HepG2 (cell line): ENCODE measurements around the gene ACP2. TPM values are rescaled to one million over a fixed set of nuclear protein-coding genes. Genes with fewer than 3 reads are reported as not detected.

Source experiments
- CBFB ChIP-seq: sonication (generic); formaldehyde crosslinking; IDR thresholded peaks from 2 replicates; pipeline ENCODE4 v1.4.0; 2020; ENCODE audit warnings: missing genetic modification reagents
- CCAR2 ChIP-seq: fragments of 200-400 bp; formaldehyde crosslinking; optimal IDR thresholded peaks from 2 replicates; pipeline ENCODE3; 2018; ENCODE audit warnings: low read depth, mild to moderate bottlenecking, low read length, moderate library complexity
- DRAP1 ChIP-seq: IDR thresholded peaks from 2 replicates; pipeline ENCODE4 v1.6.1; 2016; ENCODE audit warnings: missing genetic modification reagents, missing compliant biosample characterization
- HNRNPK ChIP-seq: fragments of 200-400 bp; formaldehyde crosslinking; IDR thresholded peaks from 2 replicates; pipeline ENCODE4 v1.6.1; 2018; ENCODE audit warnings: low read length, low read depth, moderate library complexity, mild to moderate bottlenecking; ENCODE audit not compliant: poor library complexity, severe bottlenecking
- KDM2A ChIP-seq: sonication (generic); formaldehyde crosslinking; IDR thresholded peaks from 2 replicates; pipeline ENCODE4 v1.4.0; 2020; ENCODE audit warnings: low read depth, missing genetic modification reagents, borderline replicate concordance
- KLF12 ChIP-seq: sonication (generic); formaldehyde crosslinking; IDR thresholded peaks from 2 replicates; pipeline ENCODE4 v1.4.0; 2020; ENCODE audit warnings: missing genetic modification reagents, borderline replicate concordance
- MED8 ChIP-seq: sonication (generic); formaldehyde crosslinking; IDR thresholded peaks from 2 replicates; pipeline ENCODE4 v1.8.1; 2023; ENCODE audit warnings: mild to moderate bottlenecking, missing genetic modification reagents; ENCODE audit not compliant: insufficient replicate concordance
- PAXIP1 ChIP-seq: sonication (generic); formaldehyde crosslinking; conservative IDR thresholded peaks from 2 replicates; pipeline ENCODE4 v1.4.0; 2020; ENCODE audit warnings: mild to moderate bottlenecking, missing genetic modification reagents, moderate library complexity
- PITX1 ChIP-seq: sonication (generic); formaldehyde crosslinking; IDR thresholded peaks from 2 replicates; pipeline ENCODE4 v1.5.1; 2020; ENCODE audit warnings: mild to moderate bottlenecking, missing genetic modification reagents
- RAD21 ChIP-seq: fragments of 450-650 bp; formaldehyde crosslinking; IDR thresholded peaks from 2 replicates; pipeline ENCODE4 v1.5.0; 2020; ENCODE audit warnings: mild to moderate bottlenecking
- TBL1XR1 ChIP-seq: fragments of 150-350 bp; IDR thresholded peaks from 2 replicates; pipeline ENCODE4 v1.6.1; 2014; ENCODE audit warnings: borderline replicate concordance, low read length; ENCODE audit not compliant: partially characterized antibody
- TGIF2 ChIP-seq: IDR thresholded peaks from 2 replicates; pipeline ENCODE4 v1.6.1; 2016; ENCODE audit warnings: control low read depth, missing compliant biosample characterization
- ZBED4 ChIP-seq: sonication (generic); formaldehyde crosslinking; IDR thresholded peaks from 2 replicates; pipeline ENCODE4 v1.4.0; 2020; ENCODE audit warnings: missing genetic modification reagents, borderline replicate concordance
- ZHX1 ChIP-seq: sonication (generic); formaldehyde crosslinking; IDR thresholded peaks from 2 replicates; pipeline ENCODE4 v1.8.1; 2022; ENCODE audit warnings: low read depth, mild to moderate bottlenecking, missing genetic modification reagents
- ZNF337 ChIP-seq: sonication (generic); formaldehyde crosslinking; IDR thresholded peaks from 2 replicates; pipeline ENCODE4 v1.5.1; 2020; ENCODE audit warnings: missing genetic modification reagents, low read depth, mild to moderate bottlenecking, borderline replicate concordance
- ZNF460 ChIP-seq: sonication (generic); formaldehyde crosslinking; IDR thresholded peaks from 2 replicates; pipeline ENCODE4 v1.5.1; 2020; ENCODE audit warnings: missing genetic modification reagents, mild to moderate bottlenecking, borderline replicate concordance
- ZNF761 ChIP-seq: sonication (generic); formaldehyde crosslinking; conservative IDR thresholded peaks from 2 replicates; pipeline ENCODE4 v1.4.0; 2020; ENCODE audit warnings: mild to moderate bottlenecking, missing genetic modification reagents
- ZNF816 ChIP-seq: sonication (generic); formaldehyde crosslinking; IDR thresholded peaks from 2 replicates; pipeline ENCODE4 v1.8.0; 2022; ENCODE audit warnings: missing genetic modification reagents, mild to moderate bottlenecking, borderline replicate concordance
- polyA plus RNA-seq, 8 experiments: library from polyadenylated mRNA; depleted of rRNA in 3 of 8; stranded (reverse) in 7 of 8; unstranded in 1 of 8; fragments of >200 nt; fragmentation: Illumina TruSeq in 4 of 8; extraction: Trizol in 4 of 8; gene quantifications; 2 replicates each; pipeline versions ENCODE4 v1.2.1 to v1.2.3, GENCODE V29; 2011 to 2016; ENCODE audit warnings: low read depth in 4 of 8, missing spikeins in 1 of 8, mixed read lengths in 1 of 8; ENCODE audit not compliant: insufficient read depth in 1 of 8
- total RNA-seq, 5 experiments: library from RNA; depleted of rRNA; stranded (reverse); fragments of >200 nt; fragmentation: Illumina TruSeq; extraction: Trizol; gene quantifications; 2 replicates each; pipeline ENCODE4 v1.2.3, GENCODE V29; 2016; ENCODE audit warnings: low read depth in 1 of 5

ACP2 gene
- total and polyA plus RNA-seq, 2 of the 13 experiments (the other 11 are each of a cell fraction or from before 2014, with no cell fraction given), result 17.7 to 20.2 TPM

- TF ChIP-seq KDM2A (CRISPR knock-in tag) (peak; percentile 97), KLF12 (CRISPR knock-in tag) (no peak; the same call in 1 of the 2 replicates), HNRNPK (peak; percentile 31), RAD21 (CRISPR knock-in tag) (peak; percentile 72), PAXIP1 (CRISPR knock-in tag) (peak; percentile 78; the same call in 1 of the 2 replicates), ZNF460 (CRISPR knock-in tag) (no peak; the same call in 1 of the 2 replicates), TGIF2 (CRISPR knock-in tag) (peak; percentile 89), ZNF761 (CRISPR knock-in tag) (peak; percentile 90), ZNF816 (CRISPR knock-in tag) (peak; percentile 48; the same call in 1 of the 2 replicates), ZBED4 (CRISPR knock-in tag) (peak; percentile 70; the same call in 1 of the 2 replicates), CBFB (CRISPR knock-in tag) (peak; percentile 91), CCAR2 (peak; percentile 47), ZHX1 (peak; percentile 88), TBL1XR1 (peak; percentile 71), ZNF337 (peak; percentile 93), MED8 (CRISPR knock-in tag) (peak; percentile 97), PITX1 (peak; percentile 82), DRAP1 (CRISPR knock-in tag) (peak; percentile 74)
These were observed at the start of gene ACP2 (continued) for GRCh38 chr11:47248664-47249377.
